Skeletal muscle tissue (tissue), 4 donors: ENCODE measurements around the gene CHST6. TPM values are rescaled to one million over a fixed set of nuclear protein-coding genes. Genes with fewer than 3 reads are reported as not detected.
"Not testable (repeated sequence)": the region's sequence is repeated elsewhere in the genome, so short reads cannot be mapped to it uniquely, and the experiment has no call there.

Experiments used
- H3K27ac ChIP-seq: one replicate; pipeline ENCODE4 v1.7.0; 2013; ENCODE audit warnings: mild to moderate bottlenecking, low read depth, low read length, inconsistent platforms
- H3K27me3 ChIP-seq, 3 donors: one replicate each; pipeline ENCODE4 v1.7.0; 2013; ENCODE audit warnings: low read length in 3 of 3; ENCODE audit not compliant: control insufficient read depth in 3 of 3, insufficient read depth in 3 of 3
- H3K36me3 ChIP-seq, 3 donors: one replicate each; pipeline ENCODE4 v1.7.0; 2013; ENCODE audit warnings: low read length in 3 of 3; ENCODE audit not compliant: control insufficient read depth in 3 of 3, insufficient read depth in 3 of 3
- H3K4me1 ChIP-seq, 3 donors: one replicate each; pipeline ENCODE4 v1.7.0; 2013; ENCODE audit warnings: low read length in 3 of 3, mild to moderate bottlenecking in 3 of 3; ENCODE audit not compliant: control insufficient read depth in 3 of 3, insufficient read depth in 3 of 3
- H3K4me3 ChIP-seq, 3 donors: one replicate each; pipeline ENCODE4 v1.7.0; 2013; ENCODE audit warnings: low read length in 3 of 3
- H3K9ac ChIP-seq, 3 donors: one replicate each; pipeline ENCODE4 v1.7.0; 2013; ENCODE audit warnings: low read length in 3 of 3, mild to moderate bottlenecking in 3 of 3, moderate library complexity in 2 of 3, low read depth in 1 of 3
- H3K9me3 ChIP-seq, 3 donors: one replicate each; pipeline ENCODE4 v1.7.0; 2013; ENCODE audit warnings: low read length in 3 of 3; ENCODE audit not compliant: control insufficient read depth in 3 of 3
- total RNA-seq: library from RNA; depleted of rRNA; stranded (reverse); fragments of >200 nt; gene quantifications from one replicate; pipeline ENCODE4 v1.2.3, GENCODE V29; 2014
- donor health status: Osteomylitis.

CHST6 gene
- total RNA-seq, 1 donor from 2014 or later: 2.1 TPM

DNA sequence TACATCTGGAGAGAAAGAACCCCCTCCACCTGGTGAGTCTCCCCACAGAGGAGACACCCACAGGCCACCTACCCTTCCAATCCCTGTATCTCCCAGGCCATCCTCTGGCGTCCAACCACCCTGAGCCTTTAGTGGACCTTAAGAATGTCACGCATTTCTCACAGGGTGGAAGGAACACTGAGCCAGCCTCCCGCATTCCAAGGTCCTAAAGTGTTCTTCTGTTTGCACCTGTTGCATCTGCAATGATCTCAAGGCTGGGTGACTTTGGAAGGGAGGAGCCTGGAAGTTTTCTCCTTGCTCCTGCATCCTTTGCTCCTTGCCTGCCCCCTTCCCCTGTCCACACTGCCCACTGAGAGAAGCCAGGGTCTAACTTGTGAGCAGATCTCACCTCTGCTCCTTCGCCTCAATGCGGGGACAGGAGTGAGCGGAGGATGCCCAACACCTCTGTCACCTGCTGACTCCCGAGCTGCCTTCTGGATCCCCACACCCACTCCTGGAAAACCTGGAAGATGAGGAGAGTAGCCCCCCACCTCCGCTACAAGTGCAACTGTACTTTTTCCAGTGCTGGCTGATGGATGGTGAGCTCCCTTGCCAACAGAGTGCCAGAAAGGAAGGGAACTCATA is 37.0 kb upstream of the CHST6 start:
- H3K4me1 ChIP-seq: no peaks in the 10 kb centered on the region
- H3K4me3 ChIP-seq: no peak overlapping the region
- H3K36me3 ChIP-seq: peaks cover 0 to 2% (median 0%) of the 10 kb centered on the region in 3 donors
- H3K27ac ChIP-seq: no peak overlapping the region
- H3K9me3 ChIP-seq: no peaks in the 10 kb centered on the region
- H3K27me3 ChIP-seq: no peaks in the 10 kb centered on the region
- no peak overlapping the region for H3K9ac ChIP-seq

DNA sequence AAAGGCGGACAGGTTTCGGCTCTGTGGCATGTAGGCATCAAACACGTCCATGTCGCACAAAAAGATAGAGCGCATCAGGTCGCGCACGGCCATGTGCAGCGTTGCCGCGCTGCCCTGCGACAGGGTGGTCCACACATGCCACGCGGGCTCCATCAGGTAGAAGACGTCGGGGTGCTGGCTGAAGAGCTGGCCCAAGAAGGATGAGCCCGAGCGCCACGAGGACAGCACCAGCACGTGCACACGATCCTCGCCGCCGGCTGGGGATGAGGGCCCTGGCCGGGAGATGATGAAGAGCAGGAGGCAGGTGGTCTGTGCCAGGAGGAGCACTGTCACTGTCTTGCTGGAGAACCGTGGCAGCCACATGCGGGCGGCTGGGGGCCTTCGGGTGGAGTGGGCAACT is 34.7 kb upstream of the CHST6 start:
- H3K27ac ChIP-seq: no peak overlapping the region
- H3K4me1 ChIP-seq: no peaks in the 10 kb centered on the region
- no peaks in the 10 kb centered on the region for H3K9me3 ChIP-seq
- H3K4me3 ChIP-seq: no peak overlapping the region
- H3K9ac ChIP-seq: no peak overlapping the region
- H3K36me3 ChIP-seq: peaks cover 0 to 2% (median 0%) of the 10 kb centered on the region in 3 donors
- no peaks in the 10 kb centered on the region for H3K27me3 ChIP-seq

GRCh38 chr16:75529056-75529905 is 34.0 kb upstream of the CHST6 start:
- H3K27ac ChIP-seq: no peak overlapping the region
- no peaks in the 10 kb centered on the region for H3K27me3 ChIP-seq
- H3K9me3 ChIP-seq: no peaks in the 10 kb centered on the region
- no peak overlapping the region for H3K4me3 ChIP-seq
- H3K4me1 ChIP-seq: no peaks in the 10 kb centered on the region
- no peak overlapping the region for H3K9ac ChIP-seq
- peaks cover 0 to 2% (median 0%) of the 10 kb centered on the region in 3 donors for H3K36me3 ChIP-seq

DNA sequence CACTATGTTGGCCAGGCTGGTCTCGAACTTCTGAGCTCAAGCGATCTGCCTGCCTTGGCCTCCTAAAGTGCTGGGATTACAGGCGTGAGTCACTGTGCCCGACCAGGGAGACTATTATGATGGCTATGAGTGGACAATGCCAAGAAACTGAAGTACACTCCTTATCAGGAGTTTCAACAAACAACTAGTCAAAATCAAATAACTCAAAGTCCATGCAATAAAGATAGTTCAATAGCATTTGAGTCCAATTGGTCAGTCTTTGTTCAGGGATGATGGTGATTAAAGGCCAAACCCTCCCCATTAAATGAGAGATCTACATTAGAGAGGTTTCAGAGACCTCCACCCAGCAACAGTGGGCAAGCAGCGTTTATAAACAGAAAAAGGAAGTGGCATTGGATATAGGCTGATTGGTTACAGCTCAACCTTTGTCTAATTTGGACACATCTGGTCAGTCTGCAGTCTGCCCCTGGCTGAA is 32.6 kb upstream of the CHST6 start:
- no peak overlapping the region for H3K9ac ChIP-seq
- H3K27me3 ChIP-seq: no peaks in the 10 kb centered on the region
- no peak overlapping the region for H3K4me3 ChIP-seq

DNA sequence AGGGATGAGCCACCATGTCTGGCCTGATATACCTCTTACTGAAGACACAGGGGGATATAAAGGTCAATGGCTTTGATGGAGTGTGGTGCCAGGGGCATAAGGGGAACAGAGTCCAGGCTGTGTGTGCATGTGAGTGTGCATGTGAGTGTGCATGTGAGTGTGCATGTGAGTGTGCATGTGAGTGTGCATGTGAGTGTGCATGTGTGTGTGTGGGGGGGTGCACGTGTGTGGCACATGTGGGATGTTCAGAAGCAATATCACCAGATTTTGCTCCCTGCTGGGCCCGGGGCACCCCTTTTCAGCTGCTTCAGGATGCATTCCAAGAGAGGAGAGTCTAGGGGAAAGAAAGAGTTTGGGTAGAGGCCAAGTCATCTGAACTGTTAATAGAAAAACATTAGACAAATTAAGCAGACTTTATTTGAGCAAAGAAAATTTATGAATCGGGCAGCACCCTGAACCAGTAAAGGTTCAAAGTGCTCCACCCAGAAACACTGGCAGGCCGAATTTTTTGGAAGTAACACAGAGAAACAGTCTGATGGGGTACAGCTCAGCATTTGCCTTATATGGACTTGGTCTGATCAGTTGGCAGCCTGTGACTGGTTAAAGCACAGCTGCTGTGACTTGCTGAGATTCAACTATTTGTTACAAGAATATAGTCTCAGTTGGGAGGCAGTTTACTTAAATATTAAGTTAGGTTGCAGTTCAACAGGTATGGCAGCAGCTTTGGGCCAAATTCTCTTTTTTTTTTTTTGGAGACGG is 31.0 kb upstream of the CHST6 start:
- Histone ChIP-seq H3K27ac (no peak overlapping the region), H3K9ac (no peak overlapping the region), H3K27me3 (no peaks in the 10 kb centered on the region), H3K9me3 (no peaks in the 10 kb centered on the region), H3K4me3 (no peak overlapping the region), H3K36me3 (no peaks in the 10 kb centered on the region), H3K4me1 (no peaks in the 10 kb centered on the region)

More for the DNA sequence above, 32.6 kb upstream of the CHST6 start:
- peaks cover 0 to 2% (median 0%) of the 10 kb centered on the region in 3 donors for H3K36me3 ChIP-seq
- no peaks in the 10 kb centered on the region for H3K4me1 ChIP-seq
- no peaks in the 10 kb centered on the region for H3K9me3 ChIP-seq
- H3K27ac ChIP-seq: no peak overlapping the region

DNA sequence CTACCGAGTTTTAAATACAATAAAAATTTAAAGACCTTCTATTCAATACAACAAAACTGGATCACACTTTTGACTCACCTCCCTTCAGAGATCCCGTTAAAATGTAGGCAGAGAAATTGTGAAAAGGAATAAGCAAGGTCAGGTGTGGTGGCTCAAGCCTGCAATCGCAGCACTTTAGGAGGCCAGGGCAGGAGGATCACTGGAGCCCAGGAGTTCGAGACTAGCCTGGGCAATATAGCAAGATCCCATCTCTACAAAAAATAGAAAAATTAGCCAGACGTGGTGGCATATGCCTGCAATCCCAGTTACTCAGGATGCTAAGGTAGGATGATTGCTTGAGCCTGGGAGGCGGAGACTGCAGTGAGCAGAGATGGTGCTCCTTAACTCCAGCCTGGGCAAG is 23.9 kb upstream of the CHST6 start:
- Histone ChIP-seq H3K36me3 (no peaks in the 10 kb centered on the region), H3K9ac (no peak overlapping the region), H3K27me3 (no peaks in the 10 kb centered on the region), H3K4me1 (peaks cover 0 to 9% (median 5%) of the 10 kb centered on the region in 3 donors), H3K27ac (no peak overlapping the region), H3K9me3 (no peaks in the 10 kb centered on the region), H3K4me3 (no peak overlapping the region)

GRCh38 chr16:75516189-75516966 is 21.1 kb upstream of the CHST6 start:
- peak overlapping the region; percentile 71 to 85 (median 83) for H3K4me3 ChIP-seq
- peak overlapping the region; percentile 87 to 94 (median 88) for H3K9ac ChIP-seq
- peak overlapping the region; percentile 88 for H3K27ac ChIP-seq
- not testable (repeated sequence) for H3K9me3 ChIP-seq, H3K27me3 ChIP-seq, H3K4me1 ChIP-seq, H3K36me3 ChIP-seq

- Histone ChIP-seq H3K27me3 (no peaks in the 10 kb centered on the region), H3K9me3 (no peaks in the 10 kb centered on the region), H3K9ac (no peak overlapping the region), H3K36me3 (no peaks in the 10 kb centered on the region), H3K27ac (no peak overlapping the region), H3K4me1 (peaks cover 0 to 9% (median 5%) of the 10 kb centered on the region in 3 donors), H3K4me3 (no peak overlapping the region)
Observed at GRCh38 chr16:75514296-75514695, 19.1 kb upstream of the CHST6 start.

- H3K27me3 ChIP-seq: no peaks in the 10 kb centered on the region
- H3K27ac ChIP-seq: peak overlapping the region; percentile 37
- no peaks in the 10 kb centered on the region for H3K9me3 ChIP-seq
- peaks cover 3 to 15% (median 8%) of the 10 kb centered on the region in 3 donors for H3K4me1 ChIP-seq
- no peaks in the 10 kb centered on the region for H3K36me3 ChIP-seq
- H3K9ac ChIP-seq: peak overlapping the region in 1 of 3 donors; percentile 17
- H3K4me3 ChIP-seq: peak overlapping the region in 2 of 3 donors; percentile 9 to 46
Observed at GRCh38 chr16:75506574-75506973, 11.3 kb upstream of the CHST6 start.
